Liver (tissue), 9 donors: ENCODE data around the gene ACP5. TPM values are rescaled to one million over a fixed set of nuclear protein-coding genes. Genes with fewer than 3 reads are reported as not detected.

Experiments used
- DNase-seq: peaks from one replicate; pipeline ENCODE4 v3.0.0-alpha.2; 2017; ENCODE audit warnings: low spot score
- H3K27ac ChIP-seq, 2 donors: one replicate each; pipeline ENCODE4 v1.7.0; 2013; ENCODE audit warnings: inconsistent platforms in 2 of 2, low read length in 2 of 2, control low read depth in 1 of 2, low read depth in 1 of 2, mild to moderate bottlenecking in 1 of 2
- H3K27me3 ChIP-seq, 4 donors: one replicate each; pipeline versions ENCODE4 v1.6.1 to v1.7.0; 2013; ENCODE audit warnings: low read length in 3 of 4, inconsistent platforms in 1 of 4, mild to moderate bottlenecking in 1 of 4, moderate library complexity in 1 of 4; ENCODE audit not compliant: control insufficient read depth in 4 of 4, insufficient read depth in 4 of 4
- H3K36me3 ChIP-seq, 4 donors: one replicate each; pipeline versions ENCODE4 v1.6.1 to v1.7.0; 2013; ENCODE audit warnings: low read length in 3 of 4, mild to moderate bottlenecking in 3 of 4, low read depth in 1 of 4, moderate library complexity in 1 of 4; ENCODE audit not compliant: control insufficient read depth in 4 of 4, insufficient read depth in 3 of 4
- H3K4me1 ChIP-seq, 4 donors: one replicate each; pipeline versions ENCODE4 v1.6.1 to v1.7.0; 2013; ENCODE audit warnings: low read length in 3 of 4, mild to moderate bottlenecking in 3 of 4, moderate library complexity in 1 of 4; ENCODE audit not compliant: control insufficient read depth in 4 of 4, insufficient read depth in 4 of 4
- H3K4me3 ChIP-seq, 3 donors: one replicate each; pipeline versions ENCODE4 v1.6.1 to v1.7.0; 2013; ENCODE audit warnings: low read length in 3 of 3, control low read depth in 1 of 3, low read depth in 1 of 3, mild to moderate bottlenecking in 1 of 3
- H3K9ac ChIP-seq, 2 donors: one replicate each; pipeline ENCODE4 v1.7.0; 2013; ENCODE audit warnings: low read length in 2 of 2, mild to moderate bottlenecking in 2 of 2, moderate library complexity in 2 of 2, control low read depth in 1 of 2, low read depth in 1 of 2
- H3K9me3 ChIP-seq, 4 donors: one replicate each; pipeline versions ENCODE4 v1.6.1 to v1.7.0; 2013; ENCODE audit warnings: low read length in 3 of 4; ENCODE audit not compliant: control insufficient read depth in 4 of 4
- ATF3 ChIP-seq: IDR thresholded peaks from 2 replicates; pipeline ENCODE4 v1.6.1; 2016; ENCODE audit warnings: antibody characterized with exemption
- CTCF ChIP-seq: fragments of 150-350 bp; IDR thresholded peaks from 2 replicates; pipeline ENCODE4 v1.5.1; 2017; ENCODE audit warnings: improper control_type of control experiment, low read depth, low read length; ENCODE audit not compliant: missing input control
- EGR1 ChIP-seq, 2 donors: IDR thresholded peaks; 2 replicates each; pipeline ENCODE4 v1.6.1; 2016 to 2018; ENCODE audit warnings: antibody characterized with exemption in 2 of 2, low read depth in 2 of 2
- FOXA1 ChIP-seq: IDR thresholded peaks from 2 replicates; pipeline ENCODE4 v1.6.1; 2016; ENCODE audit warnings: antibody characterized with exemption
- FOXA2 ChIP-seq: IDR thresholded peaks from 2 replicates; pipeline ENCODE4 v1.6.1; 2016; ENCODE audit warnings: antibody characterized with exemption
- GABPA ChIP-seq, 2 donors: IDR thresholded peaks in 1 of 2; conservative IDR thresholded peaks in 1 of 2; 2 replicates each; pipeline ENCODE4 v1.6.1; 2016; ENCODE audit warnings: antibody characterized with exemption in 2 of 2, mild to moderate bottlenecking in 1 of 2, moderate library complexity in 1 of 2
- HNF4A ChIP-seq, 2 donors: conservative IDR thresholded peaks; 2 replicates each; pipeline ENCODE4 v1.6.1; 2016; ENCODE audit warnings: antibody characterized with exemption in 2 of 2, mild to moderate bottlenecking in 2 of 2
- HNF4G ChIP-seq: IDR thresholded peaks from 2 replicates; pipeline ENCODE4 v1.6.1; 2016; ENCODE audit warnings: antibody characterized with exemption
- JUND ChIP-seq, 2 donors: IDR thresholded peaks; 2 replicates each; pipeline ENCODE4 v1.6.1; 2016; ENCODE audit warnings: antibody characterized with exemption in 2 of 2
- MAX ChIP-seq: IDR thresholded peaks from 2 replicates; pipeline ENCODE4 v1.6.1; 2016; ENCODE audit warnings: antibody characterized with exemption
- NR2F2 ChIP-seq: IDR thresholded peaks from 2 replicates; pipeline ENCODE4 v1.6.1; 2016; ENCODE audit warnings: antibody characterized with exemption
- RAD21 ChIP-seq, 2 donors: IDR thresholded peaks; 2 replicates each; pipeline ENCODE4 v1.6.1; 2016; ENCODE audit warnings: antibody characterized with exemption in 2 of 2, mild to moderate bottlenecking in 2 of 2
- REST ChIP-seq: IDR thresholded peaks from 2 replicates; pipeline ENCODE4 v1.6.1; 2016; ENCODE audit warnings: antibody characterized with exemption, mild to moderate bottlenecking
- RXRA ChIP-seq, 2 donors: IDR thresholded peaks; 2 replicates each; pipeline ENCODE4 v1.6.1; 2017 to 2018; ENCODE audit warnings: antibody characterized with exemption in 2 of 2, mild to moderate bottlenecking in 1 of 2
- SP1 ChIP-seq: IDR thresholded peaks from 2 replicates; pipeline ENCODE4 v1.6.1; 2018; ENCODE audit warnings: antibody characterized with exemption, mild to moderate bottlenecking
- TAF1 ChIP-seq: conservative IDR thresholded peaks from 2 replicates; pipeline ENCODE4 v1.6.1; 2016; ENCODE audit warnings: antibody characterized with exemption, mild to moderate bottlenecking
- YY1 ChIP-seq: IDR thresholded peaks from 2 replicates; pipeline ENCODE4 v1.6.1; 2016; ENCODE audit warnings: antibody characterized with exemption, mild to moderate bottlenecking
- ZBTB33 ChIP-seq: IDR thresholded peaks from 2 replicates; pipeline ENCODE4 v1.6.1; 2016; ENCODE audit warnings: antibody characterized with exemption
- WGBS: extraction: QIAGEN DNeasy Blood & Tissue Kit; methylation state at CpG from one replicate; pipeline ENCODE4 v1.1.7; 2013; 5-methylcytosine and 5-hydroxymethylcytosine counted together
- polyA plus RNA-seq, 2 donors: library from polyadenylated mRNA; stranded (reverse) in 1 of 2; unstranded in 1 of 2; fragments of 200-250 nt in 1 of 2; fragments of >200 nt in 1 of 2; fragmentation: Nextera tagmentation in 1 of 2; extraction: Ambion mirVana in 1 of 2; gene quantifications; one replicate each; pipeline versions ENCODE4 v1.2.1 to v1.2.3, GENCODE V29; 2013 to 2015
- total RNA-seq, 2 donors: library from RNA; depleted of rRNA; stranded (reverse); fragments of >200 nt; gene quantifications; one replicate each; pipeline ENCODE4 v1.2.3, GENCODE V29; 2014
- donor health status: healthy.
- donor health status: healthy.
- donor health status: healthy.
- donor health status: healthy.
- donor health status: healthy.

Gene ACP5
- total and polyA plus RNA-seq, 4 donors = 18.6 to 30.5 (median 23.8) TPM

GRCh38 chr19:11570039-11570462 lies 7.4 kb downstream of the ACP5 start:
- Histone ChIP-seq H3K27ac (no peak overlapping the region), H3K36me3 (no peaks in the 10 kb centered on the region), H3K9me3 (no peaks in the 10 kb centered on the region), H3K4me3 (no peak overlapping the region), H3K27me3 (no peaks in the 10 kb centered on the region), H3K9ac (no peak overlapping the region), H3K4me1 (no peaks in the 10 kb centered on the region)
- TF ChIP-seq FOXA1 (no peak), EGR1 (IDR thresholded peaks at IDR 0.05; ENCODE audit: low read depth in 2 of 2) (no peak), MAX (no peak), REST (no peak), JUND (IDR thresholded peaks at IDR 0.05) (no peak), NR2F2 (no peak), HNF4G (no peak), FOXA2 (no peak), ZBTB33 (no peak), RXRA (IDR thresholded peaks at IDR 0.05) (no peak), HNF4A (conservative IDR thresholded peaks at IDR 0.05) (no peak), GABPA (IDR thresholded peaks at IDR 0.05 in 1 of 2, conservative IDR thresholded peaks at IDR 0.05 in 1 of 2) (no peak), YY1 (no peak), TAF1 (no peak), RAD21 (IDR thresholded peaks at IDR 0.05) (no peak), CTCF (no peak), ATF3 (no peak), SP1 (no peak)
- WGBS = 78% methylated on average over 5 of the region's 5 CpGs
- DNase-seq = no peak
